GM21619 (cell line): ENCODE data around the gene CALCB.

ENCODE experiments used
- ATAC-seq: cut with Tn5 transposase; IDR thresholded peaks from one replicate; pipeline ENCODE4 v1.9.1; 2021; ENCODE audit not compliant: unreplicated experiment

The CALCB gene

GRCh38 chr11:15074206-15075161, 1.1 kb downstream of the CALCB start:
- peak; percentile 94 for ATAC-seq

DNA sequence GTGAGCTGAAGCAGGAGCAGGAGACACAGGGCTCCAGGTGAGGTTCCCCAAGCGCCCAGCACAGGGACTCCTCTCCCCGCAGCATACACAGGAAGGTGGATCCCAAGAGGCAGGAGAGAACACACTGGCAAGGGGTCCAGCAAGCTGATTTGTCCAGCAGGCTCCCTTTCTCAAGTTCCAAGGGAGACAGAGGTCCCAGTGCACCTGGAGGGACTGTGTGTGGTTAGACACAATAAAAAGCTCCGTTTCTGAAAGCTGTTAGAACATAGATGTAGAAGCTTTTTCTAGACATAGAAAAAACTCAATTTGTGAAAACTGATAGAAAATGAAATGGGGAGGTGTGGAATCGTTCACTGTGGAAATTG, 1.8 kb downstream of the CALCB start:
- ATAC-seq: no peak

GRCh38 chr11:15091175-15091574, 17.8 kb downstream of the CALCB start:
- ATAC-seq: no peak

DNA sequence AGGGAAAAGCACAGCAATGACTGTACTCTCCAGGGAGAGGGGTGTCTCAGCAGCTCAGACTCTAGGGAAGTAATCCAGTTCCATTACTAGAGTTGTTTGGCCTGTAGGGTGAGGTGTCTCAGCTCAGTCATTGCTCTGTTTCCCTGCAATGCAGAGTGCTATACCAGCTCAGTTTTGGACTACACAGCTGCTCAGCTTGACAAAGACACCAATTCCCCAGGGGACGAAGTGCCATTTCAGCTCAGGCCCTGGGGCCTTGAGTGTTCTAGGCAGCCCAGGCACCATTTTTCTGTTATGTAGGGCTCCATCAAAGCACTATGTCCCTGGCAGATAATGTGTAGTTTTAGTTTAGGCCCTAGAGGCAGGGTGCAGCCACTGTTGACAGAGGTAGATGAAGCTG, 18.2 kb downstream of the CALCB start:
- no peak for ATAC-seq

- peak; percentile 65 for ATAC-seq
Observed at GRCh38 chr11:15093432-15093831, 20.0 kb downstream of the CALCB start.

- no peak for ATAC-seq
Observed at GRCh38 chr11:15095736-15096228, 22.4 kb downstream of the CALCB start.

GRCh38 chr11:15097411-15097810, 24.0 kb downstream of the CALCB start:
- no peak for ATAC-seq

- ATAC-seq: no peak
Observed at GRCh38 chr11:15099267-15099666, 25.9 kb downstream of the CALCB start.

GRCh38 chr11:15101072-15101709, 27.8 kb downstream of the CALCB start:
- peak; percentile 79 for ATAC-seq

- ATAC-seq: no peak
Observed at GRCh38 chr11:15104166-15104565, 30.8 kb downstream of the CALCB start.

- no peak for ATAC-seq
Observed at GRCh38 chr11:15106201-15106965, 33.0 kb downstream of the CALCB start.

DNA sequence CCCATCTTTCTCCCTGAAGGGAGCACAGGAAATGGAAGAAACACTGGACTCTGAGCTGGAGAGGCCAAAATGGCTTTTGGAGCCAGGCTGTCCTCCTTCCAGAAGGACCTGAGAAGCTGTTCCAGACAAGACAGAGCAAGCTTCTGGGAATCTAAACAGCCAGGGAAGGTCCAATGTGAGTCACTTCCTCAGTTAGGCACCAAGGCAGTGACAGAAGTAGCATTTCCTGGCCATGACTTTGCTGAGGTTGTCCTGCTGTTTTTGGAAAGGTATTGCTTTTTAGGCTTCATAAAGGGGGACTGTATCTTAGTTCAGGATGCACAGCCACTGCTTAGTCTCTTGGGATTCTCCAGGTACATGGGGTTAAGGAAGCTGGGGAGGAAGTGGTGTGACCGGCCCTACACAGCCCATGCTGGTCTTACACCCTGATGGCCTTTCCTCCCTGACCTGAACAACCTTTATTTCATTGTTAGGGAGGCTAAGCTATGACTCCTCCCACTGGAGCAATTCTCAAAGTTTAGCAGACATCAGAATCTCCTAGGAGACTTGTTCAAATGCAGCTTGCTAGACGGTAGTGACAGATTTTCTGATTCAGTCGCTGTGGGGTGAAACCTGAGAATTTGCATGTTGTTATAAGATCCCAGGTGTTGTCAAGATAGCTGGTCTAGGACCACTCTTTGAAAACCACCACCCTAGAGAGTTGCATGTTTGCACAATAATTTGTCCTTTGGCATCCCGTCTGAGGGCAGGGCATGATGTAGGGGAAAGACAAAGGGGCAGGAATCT, 34.5 kb downstream of the CALCB start:
- peak; percentile 82 for ATAC-seq

GRCh38 chr11:15108592-15109130, 35.3 kb downstream of the CALCB start:
- no peak for ATAC-seq

- no peak for ATAC-seq
Observed at GRCh38 chr11:15109602-15110001, 36.2 kb downstream of the CALCB start.

DNA sequence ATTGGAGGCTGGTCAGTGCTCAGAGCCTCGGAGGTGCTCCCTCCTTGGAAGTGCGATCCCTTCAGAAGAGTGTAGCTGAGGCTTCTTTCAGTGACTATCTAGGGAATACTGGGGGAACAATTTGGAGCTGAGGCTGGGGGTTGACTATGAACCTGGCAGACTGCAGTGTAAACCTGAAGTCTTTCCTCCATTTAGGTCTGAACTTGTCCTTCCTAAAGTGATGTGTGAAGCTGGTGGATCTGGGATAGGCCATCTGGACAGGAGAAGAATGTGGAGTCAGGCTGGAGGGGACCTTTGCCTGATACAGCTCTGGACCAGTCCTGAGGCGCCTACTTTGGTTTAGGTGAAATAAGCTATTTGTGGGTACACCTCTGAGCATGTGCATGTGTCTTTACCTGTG, 37.8 kb downstream of the CALCB start:
- ATAC-seq: no peak

GRCh38 chr11:15112131-15112541, 38.7 kb downstream of the CALCB start:
- no peak for ATAC-seq

GRCh38 chr11:15113381-15113780, 40.0 kb downstream of the CALCB start:
- peak; percentile 85 for ATAC-seq

DNA sequence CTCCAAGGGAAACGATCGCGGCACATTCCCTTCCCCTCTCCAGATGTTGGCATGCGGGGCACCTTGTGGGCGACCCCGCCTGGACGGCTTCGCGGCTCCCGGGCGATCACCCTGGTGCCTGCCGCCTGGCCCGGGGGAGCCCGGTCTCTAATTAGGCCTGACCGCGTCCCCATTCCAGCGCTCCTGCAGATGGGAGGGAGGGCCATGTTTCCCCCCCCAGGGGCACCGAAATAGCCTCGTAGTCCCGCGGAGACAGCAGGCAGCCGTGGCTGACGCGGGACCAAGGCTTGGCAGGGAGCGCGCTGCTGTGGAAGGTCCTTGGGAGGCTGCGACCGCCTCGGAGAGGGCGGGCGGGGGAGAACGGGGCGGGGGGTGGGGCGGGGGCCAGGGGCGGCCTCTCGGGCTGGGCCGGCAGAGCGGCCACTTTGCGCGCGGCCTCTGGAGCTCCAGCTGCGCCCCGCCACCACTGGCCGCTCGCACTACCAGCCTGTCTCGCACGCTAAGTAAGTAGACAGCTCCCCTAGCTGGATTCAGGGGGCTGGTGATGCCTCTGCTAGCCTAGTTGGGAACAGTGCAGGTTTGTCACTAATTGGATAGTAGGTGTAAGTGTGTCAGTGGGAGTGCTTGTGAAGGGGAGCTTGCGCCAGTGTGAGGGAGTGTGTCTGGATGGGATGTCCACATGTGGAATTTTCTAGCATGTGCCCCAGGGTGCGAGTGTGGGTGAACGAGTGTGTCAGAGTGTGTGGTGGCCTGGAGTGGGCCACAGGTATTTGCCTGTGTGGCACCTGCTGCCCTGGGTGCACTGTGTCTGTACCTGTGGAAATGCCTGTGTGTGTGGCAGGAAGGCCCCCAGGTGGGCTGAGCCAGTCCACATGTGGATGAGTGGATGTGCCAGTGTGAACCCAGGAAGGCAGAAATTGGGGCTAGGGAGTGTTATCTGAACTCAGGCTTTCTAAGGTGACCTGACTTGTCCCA, 41.4 kb downstream of the CALCB start, which contains the start of gene INSC:
Gene INSC (plus strand): TSS at position 423 of the 975 bp plus-strand sequence. CDS start 34,252 bp downstream, outside the sequence.
- ATAC-seq: no peak

DNA sequence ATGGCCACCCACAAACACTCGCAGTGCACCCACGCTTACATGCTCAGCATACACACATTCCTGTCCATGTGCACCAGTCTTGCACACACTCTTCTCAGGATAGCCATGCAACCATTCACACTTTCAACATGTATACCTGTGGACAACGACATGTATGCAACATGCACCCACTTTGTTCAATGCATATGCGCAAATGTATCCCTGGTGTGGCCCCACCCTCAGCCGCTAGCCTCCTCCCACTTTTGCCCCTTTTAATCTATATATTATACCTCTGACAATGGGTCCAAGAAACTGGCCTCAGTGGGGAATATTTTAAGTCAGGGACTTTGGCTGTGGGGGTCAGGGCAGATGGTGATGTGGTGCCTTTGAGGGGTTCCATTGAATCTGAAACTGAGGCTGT, 42.3 kb downstream of the CALCB start:
- ATAC-seq: no peak
